ENCODE measurements around the gene ACOXL. TPM values are rescaled to one million over a fixed set of nuclear protein-coding genes. Genes with fewer than 3 reads are reported as not detected.

Gene ACOXL
- total RNA-seq, 1 donor = not detected

GRCh38 chr2:110955045-110955444 lies 222.7 kb downstream of the ACOXL start:
- H2AFZ ChIP-seq (ENCODE audit: low read length) = no peak overlapping the region
- no peak overlapping the region for H3K4me3 ChIP-seq (ENCODE audit: insufficient read depth, low read length)
- no peak overlapping the region for H3K4me2 ChIP-seq (ENCODE audit: insufficient read depth, low read length)
- no peaks in the 10 kb centered on the region for H3K4me1 ChIP-seq (ENCODE audit: insufficient read depth, low read length)
- H3K27ac ChIP-seq (ENCODE audit: low read depth, low read length) = no peak overlapping the region
- no peaks in the 10 kb centered on the region for H3K79me2 ChIP-seq (ENCODE audit: insufficient read depth, low read length)
- no peaks in the 10 kb centered on the region for H4K20me1 ChIP-seq (ENCODE audit: insufficient read depth, low read length)
- no peaks in the 10 kb centered on the region for H3K36me3 ChIP-seq (ENCODE audit: insufficient read depth, low read length)
- H3K27me3 ChIP-seq (ENCODE audit: insufficient read depth, low read length) = peaks cover 26% of the 10 kb centered on the region
- no peak for DNase-seq (ENCODE audit: insufficient read length, low spot score, missing footprints)
- no peak for TF ChIP-seq CTCF (IDR thresholded peaks at IDR 0.05; ENCODE audit: extremely low read depth, low read depth, low read length)
- H3K9me3 ChIP-seq (ENCODE audit: low read depth, low read length) = no peaks in the 10 kb centered on the region

- peaks cover 27% of the 10 kb centered on the region for H3K27me3 ChIP-seq (ENCODE audit: insufficient read depth, low read length)
- H3K36me3 ChIP-seq (ENCODE audit: insufficient read depth, low read length) = no peaks in the 10 kb centered on the region
- H3K79me2 ChIP-seq (ENCODE audit: insufficient read depth, low read length) = no peaks in the 10 kb centered on the region
- no peak overlapping the region for H3K27ac ChIP-seq (ENCODE audit: low read depth, low read length)
- H3K4me3 ChIP-seq (ENCODE audit: insufficient read depth, low read length) = no peak overlapping the region
- H2AFZ ChIP-seq (ENCODE audit: low read length) = no peak overlapping the region
- H3K9me3 ChIP-seq (ENCODE audit: low read depth, low read length) = no peaks in the 10 kb centered on the region
- no peak for TF ChIP-seq CTCF (IDR thresholded peaks at IDR 0.05; ENCODE audit: extremely low read depth, low read depth, low read length)
- H3K4me2 ChIP-seq (ENCODE audit: insufficient read depth, low read length) = no peak overlapping the region
- DNase-seq (ENCODE audit: insufficient read length, low spot score, missing footprints) = no peak
- no peaks in the 10 kb centered on the region for H3K4me1 ChIP-seq (ENCODE audit: insufficient read depth, low read length)
- H4K20me1 ChIP-seq (ENCODE audit: insufficient read depth, low read length) = no peaks in the 10 kb centered on the region
Measured at GRCh38 chr2:110955556-110955955, 223.2 kb downstream of the ACOXL start.

GRCh38 chr2:110957293-110957692 lies 224.9 kb downstream of the ACOXL start:
- Histone ChIP-seq H2AFZ (ENCODE audit: low read length) (no peak overlapping the region), H3K4me1 (ENCODE audit: insufficient read depth, low read length) (no peaks in the 10 kb centered on the region), H3K27me3 (ENCODE audit: insufficient read depth, low read length) (peaks cover 28% of the 10 kb centered on the region), H3K27ac (ENCODE audit: low read depth, low read length) (no peak overlapping the region), H3K4me2 (ENCODE audit: insufficient read depth, low read length) (no peak overlapping the region), H3K4me3 (ENCODE audit: insufficient read depth, low read length) (no peak overlapping the region), H3K36me3 (ENCODE audit: insufficient read depth, low read length) (no peaks in the 10 kb centered on the region), H3K79me2 (ENCODE audit: insufficient read depth, low read length) (no peaks in the 10 kb centered on the region), H3K9me3 (ENCODE audit: low read depth, low read length) (no peaks in the 10 kb centered on the region), H4K20me1 (ENCODE audit: insufficient read depth, low read length) (no peaks in the 10 kb centered on the region)
- TF ChIP-seq CTCF (IDR thresholded peaks at IDR 0.05; ENCODE audit: extremely low read depth, low read depth, low read length) = no peak
- DNase-seq (ENCODE audit: insufficient read length, low spot score, missing footprints) = no peak

- no peaks in the 10 kb centered on the region for H3K4me1 ChIP-seq (ENCODE audit: insufficient read depth, low read length)
- H3K27me3 ChIP-seq (ENCODE audit: insufficient read depth, low read length) = peaks cover 37% of the 10 kb centered on the region
- TF ChIP-seq CTCF (IDR thresholded peaks at IDR 0.05; ENCODE audit: extremely low read depth, low read depth, low read length) = no peak
- H3K9me3 ChIP-seq (ENCODE audit: low read depth, low read length) = no peaks in the 10 kb centered on the region
- H2AFZ ChIP-seq (ENCODE audit: low read length) = no peak overlapping the region
- no peak overlapping the region for H3K4me2 ChIP-seq (ENCODE audit: insufficient read depth, low read length)
- no peaks in the 10 kb centered on the region for H3K36me3 ChIP-seq (ENCODE audit: insufficient read depth, low read length)
- no peak overlapping the region for H3K27ac ChIP-seq (ENCODE audit: low read depth, low read length)
- no peak for DNase-seq (ENCODE audit: insufficient read length, low spot score, missing footprints)
- H3K4me3 ChIP-seq (ENCODE audit: insufficient read depth, low read length) = no peak overlapping the region
- H3K79me2 ChIP-seq (ENCODE audit: insufficient read depth, low read length) = no peaks in the 10 kb centered on the region
- H4K20me1 ChIP-seq (ENCODE audit: insufficient read depth, low read length) = no peaks in the 10 kb centered on the region
Measured at GRCh38 chr2:110958346-110959119, 226.2 kb downstream of the ACOXL start.
